Activated T-cell treated with anti-CD3 and anti-CD28 coated beads, Interleukin-2, amount 50 U/mL, for 4 hours (primary cell): Measurements from ENCODE around the gene DMRT1. TPM values are rescaled to one million over a fixed set of nuclear protein-coding genes. Genes with fewer than 3 reads are reported as not detected.
A peak's percentile ranks its signal among the peaks of the same experiment; 100 is the strongest.
"Not testable (repeated sequence)": the region's sequence is repeated elsewhere in the genome, so short reads cannot be mapped to it uniquely, and the experiment has no call there.

ENCODE experiments used
- ATAC-seq, 2 donors: fragments of 200-7000 bp; cut with Tn5 transposase; one replicate each; pipeline ENCODE4 v1.10.0; 2021
- DNase-seq: peaks from one replicate; pipeline ENCODE4 v3.0.0-alpha.2; 2020
- H3K27me3 Mint-ChIP-seq: one replicate; pipeline ENCODE4 v1.8.0; 2021; ENCODE audit warnings: low read depth, mixed read lengths
- H3K36me3 Mint-ChIP-seq: one replicate; pipeline ENCODE4 v1.8.0; 2022; ENCODE audit warnings: mixed read lengths; ENCODE audit not compliant: insufficient read depth
- H3K4me1 Mint-ChIP-seq: one replicate; pipeline ENCODE4 v1.8.0; 2021; ENCODE audit warnings: low read depth, mixed read lengths
- H3K4me3 Mint-ChIP-seq: one replicate; pipeline ENCODE4 v1.8.0; 2021; ENCODE audit warnings: mild to moderate bottlenecking, moderate library complexity, mixed read lengths
- H3K9me3 Mint-ChIP-seq: one replicate; pipeline ENCODE4 v1.8.0; 2021; ENCODE audit warnings: mixed read lengths
- total RNA-seq, 3 donors: library from RNA; stranded (reverse); gene quantifications; one replicate each; pipeline ENCODE4 v1.2.1, GENCODE V29; 2021

DMRT1 gene
- total RNA-seq, 3 donors from 2014 or later, result not detected

GRCh38 chr9:976943-977837 is 135.7 kb downstream of the DMRT1 start:
- H3K27me3 Mint-ChIP-seq, result peaks cover 82% of the 10 kb centered on the region
- H3K4me3 Mint-ChIP-seq, result no peak overlapping the region
- no peaks in the 10 kb centered on the region for H3K9me3 Mint-ChIP-seq
- no peaks in the 10 kb centered on the region for H3K36me3 Mint-ChIP-seq
- ATAC-seq (peak; percentile 15 to 23), DNase-seq (no peak)
- H3K4me1 Mint-ChIP-seq, result peaks cover 14% of the 10 kb centered on the region

GRCh38 chr9:977838-978830 is 136.6 kb downstream of the DMRT1 start:
- H3K27me3 Mint-ChIP-seq, result peaks cover 83% of the 10 kb centered on the region
- no peaks in the 10 kb centered on the region for H3K36me3 Mint-ChIP-seq
- peaks cover 11% of the 10 kb centered on the region for H3K4me1 Mint-ChIP-seq
- H3K9me3 Mint-ChIP-seq, result no peaks in the 10 kb centered on the region
- H3K4me3 Mint-ChIP-seq, result no peak overlapping the region
- ATAC-seq (no peak), DNase-seq (no peak)

GRCh38 chr9:979983-980382 is 138.5 kb downstream of the DMRT1 start:
- DNase-seq (no peak), ATAC-seq (no peak)
- Mint-ChIP-seq H3K4me1 (peaks cover 4% of the 10 kb centered on the region), H3K27me3 (peaks cover 80% of the 10 kb centered on the region), H3K36me3 (no peaks in the 10 kb centered on the region), H3K9me3 (no peaks in the 10 kb centered on the region), H3K4me3 (no peak overlapping the region)

GRCh38 chr9:980640-981039 is 139.1 kb downstream of the DMRT1 start:
- H3K4me3 Mint-ChIP-seq, result no peak overlapping the region
- H3K27me3 Mint-ChIP-seq, result peaks cover 75% of the 10 kb centered on the region

GRCh38 chr9:981491-981898 is 140.0 kb downstream of the DMRT1 start:
- H3K4me3 Mint-ChIP-seq, result no peak overlapping the region
- DNase-seq, result no peak
- H3K27me3 Mint-ChIP-seq, result peaks cover 77% of the 10 kb centered on the region
- no peaks in the 10 kb centered on the region for H3K9me3 Mint-ChIP-seq
- no peak for ATAC-seq
- H3K4me1 Mint-ChIP-seq, result no peaks in the 10 kb centered on the region
- H3K36me3 Mint-ChIP-seq, result no peaks in the 10 kb centered on the region

More at GRCh38 chr9:980640-981039, 139.1 kb downstream of the DMRT1 start:
- H3K36me3 Mint-ChIP-seq, result no peaks in the 10 kb centered on the region
- H3K9me3 Mint-ChIP-seq, result no peaks in the 10 kb centered on the region
- ATAC-seq (no peak), DNase-seq (no peak)
- peaks cover 4% of the 10 kb centered on the region for H3K4me1 Mint-ChIP-seq

- Mint-ChIP-seq H3K9me3 (no peaks in the 10 kb centered on the region), H3K4me3 (no peak overlapping the region), H3K36me3 (no peaks in the 10 kb centered on the region), H3K4me1 (no peaks in the 10 kb centered on the region), H3K27me3 (peaks cover 76% of the 10 kb centered on the region)
- ATAC-seq (peak in 1 of 2 donors; percentile 55), DNase-seq (no peak)
Observed at GRCh38 chr9:982394-983230, 141.1 kb downstream of the DMRT1 start.

GRCh38 chr9:994005-994404 is 152.5 kb downstream of the DMRT1 start:
- Mint-ChIP-seq H3K4me3 (no peak overlapping the region), H3K27me3 (peaks cover 17% of the 10 kb centered on the region), H3K9me3 (no peaks in the 10 kb centered on the region), H3K4me1 (no peaks in the 10 kb centered on the region), H3K36me3 (no peaks in the 10 kb centered on the region)
- no peak for DNase-seq
- ATAC-seq, result no peak

GRCh38 chr9:995192-995591 is 153.7 kb downstream of the DMRT1 start:
- Mint-ChIP-seq H3K27me3 (peaks cover 14% of the 10 kb centered on the region), H3K36me3 (no peaks in the 10 kb centered on the region), H3K4me3 (no peak overlapping the region), H3K9me3 (no peaks in the 10 kb centered on the region), H3K4me1 (no peaks in the 10 kb centered on the region)
- ATAC-seq (no peak), DNase-seq (no peak)

GRCh38 chr9:995781-996180 is 154.3 kb downstream of the DMRT1 start:
- Mint-ChIP-seq H3K36me3 (no peaks in the 10 kb centered on the region), H3K9me3 (no peaks in the 10 kb centered on the region)

GRCh38 chr9:998299-999110 is 157.0 kb downstream of the DMRT1 start:
- not testable (repeated sequence) for H3K4me1 Mint-ChIP-seq, H3K9me3 Mint-ChIP-seq, H3K36me3 Mint-ChIP-seq, DNase-seq, H3K4me3 Mint-ChIP-seq, H3K27me3 Mint-ChIP-seq, ATAC-seq

More at GRCh38 chr9:995781-996180, 154.3 kb downstream of the DMRT1 start:
- H3K4me1 Mint-ChIP-seq, result no peaks in the 10 kb centered on the region
- H3K4me3 Mint-ChIP-seq, result no peak overlapping the region
- H3K27me3 Mint-ChIP-seq, result peaks cover 9% of the 10 kb centered on the region
- DNase-seq, result no peak
- ATAC-seq, result no peak

- DNase-seq (no peak), ATAC-seq (no peak)
- peaks cover 9% of the 10 kb centered on the region for H3K27me3 Mint-ChIP-seq
- no peaks in the 10 kb centered on the region for H3K4me1 Mint-ChIP-seq
- no peaks in the 10 kb centered on the region for H3K9me3 Mint-ChIP-seq
- no peaks in the 10 kb centered on the region for H3K36me3 Mint-ChIP-seq
- no peak overlapping the region for H3K4me3 Mint-ChIP-seq
Observed at GRCh38 chr9:1001838-1002237, 160.3 kb downstream of the DMRT1 start.

GRCh38 chr9:1002678-1003077 is 161.2 kb downstream of the DMRT1 start:
- no peak overlapping the region for H3K4me3 Mint-ChIP-seq
- no peak for DNase-seq
- peaks cover 9% of the 10 kb centered on the region for H3K27me3 Mint-ChIP-seq
- H3K36me3 Mint-ChIP-seq, result no peaks in the 10 kb centered on the region
- no peaks in the 10 kb centered on the region for H3K4me1 Mint-ChIP-seq
- no peaks in the 10 kb centered on the region for H3K9me3 Mint-ChIP-seq
- ATAC-seq, result no peak

- ATAC-seq (no peak), DNase-seq (no peak)
- Mint-ChIP-seq H3K9me3 (no peaks in the 10 kb centered on the region), H3K4me3 (no peak overlapping the region), H3K4me1 (peaks cover 2% of the 10 kb centered on the region), H3K27me3 (peaks cover 19% of the 10 kb centered on the region), H3K36me3 (no peaks in the 10 kb centered on the region)
Observed at GRCh38 chr9:1005043-1005667, 163.7 kb downstream of the DMRT1 start.
